ENCODE data around the gene CARMIL1.

CARMIL1 gene

DNA sequence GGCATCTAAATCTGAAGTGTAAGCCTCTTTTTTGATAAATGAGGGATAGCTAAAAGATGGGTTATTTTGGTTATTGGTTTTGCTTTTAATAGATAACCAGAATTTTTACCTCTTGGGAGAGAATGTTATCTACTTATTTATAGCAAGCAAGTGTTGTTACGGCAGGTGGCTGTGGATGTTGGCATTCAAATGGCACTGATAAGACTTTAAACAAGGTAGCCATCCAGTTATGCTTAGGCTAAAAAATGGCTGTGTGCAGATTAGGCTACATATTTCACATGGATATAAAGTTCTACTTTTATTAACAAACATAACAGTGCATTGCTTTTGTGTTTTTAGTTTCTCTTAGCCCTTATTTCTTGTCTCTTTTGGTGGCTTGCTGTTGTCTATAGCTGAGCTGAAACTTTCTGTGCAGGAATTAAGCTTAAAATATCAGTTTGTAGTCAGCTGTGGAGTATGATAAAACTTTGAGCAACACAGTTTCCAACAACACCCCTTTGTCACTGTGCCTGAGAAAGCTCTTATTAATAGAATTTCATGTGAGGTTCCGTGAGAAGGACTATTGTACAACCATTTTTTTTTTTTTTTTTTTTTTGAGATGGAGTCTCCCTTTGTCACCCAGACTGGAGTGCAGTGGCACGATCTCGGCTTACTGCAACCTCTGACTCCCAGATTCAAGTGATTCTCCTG is 28.8 kb downstream of the CARMIL1 start:
- no peak for DNase-seq (ENCODE audit: low read depth, low spot score)

GRCh38 chr6:25309886-25310285 is 30.7 kb downstream of the CARMIL1 start:
- DNase-seq (ENCODE audit: low read depth, low spot score): no peak

- DNase-seq (ENCODE audit: low read depth, low spot score): no peak
These were observed 32.2 kb downstream of the CARMIL1 start for GRCh38 chr6:25311331-25311840.

DNA sequence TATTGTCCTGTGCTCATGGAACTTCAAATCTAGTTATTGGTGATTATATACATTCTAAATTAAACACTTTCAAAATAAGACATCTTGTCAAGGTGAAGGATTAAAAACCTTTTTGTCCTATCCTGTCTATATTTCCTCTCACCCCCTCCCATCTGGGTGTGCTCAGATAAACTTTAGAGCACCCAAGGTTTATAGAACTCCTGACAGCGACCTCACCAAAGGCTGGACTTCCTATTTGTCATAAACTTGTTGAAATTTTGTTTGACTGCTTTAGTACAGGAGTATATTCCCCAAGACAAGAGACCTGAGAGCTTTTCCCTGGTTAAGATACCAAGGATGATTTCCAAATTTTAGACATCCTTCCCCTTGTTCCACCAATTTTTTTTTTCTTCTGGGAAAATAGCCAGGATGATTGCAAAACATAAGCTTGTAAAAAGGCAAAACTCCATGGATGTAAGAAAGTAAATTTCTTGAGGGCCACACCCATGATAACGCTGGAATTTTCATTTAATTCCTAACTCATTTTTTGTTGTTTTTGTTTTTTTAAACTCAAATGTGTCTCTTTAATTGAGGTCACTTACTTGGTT is 33.0 kb downstream of the CARMIL1 start:
- no peak for DNase-seq (ENCODE audit: low read depth, low spot score)

GRCh38 chr6:25312703-25313102 is 33.5 kb downstream of the CARMIL1 start:
- no peak for DNase-seq (ENCODE audit: low read depth, low spot score)

- DNase-seq (ENCODE audit: low read depth, low spot score): no peak
These were observed 35.5 kb downstream of the CARMIL1 start for GRCh38 chr6:25314509-25315175.

- DNase-seq (ENCODE audit: low read depth, low spot score): no peak
These were observed 36.3 kb downstream of the CARMIL1 start for GRCh38 chr6:25315194-25316177.

- no peak for DNase-seq (ENCODE audit: low read depth, low spot score)
These were observed 37.5 kb downstream of the CARMIL1 start for GRCh38 chr6:25316626-25317025.

DNA sequence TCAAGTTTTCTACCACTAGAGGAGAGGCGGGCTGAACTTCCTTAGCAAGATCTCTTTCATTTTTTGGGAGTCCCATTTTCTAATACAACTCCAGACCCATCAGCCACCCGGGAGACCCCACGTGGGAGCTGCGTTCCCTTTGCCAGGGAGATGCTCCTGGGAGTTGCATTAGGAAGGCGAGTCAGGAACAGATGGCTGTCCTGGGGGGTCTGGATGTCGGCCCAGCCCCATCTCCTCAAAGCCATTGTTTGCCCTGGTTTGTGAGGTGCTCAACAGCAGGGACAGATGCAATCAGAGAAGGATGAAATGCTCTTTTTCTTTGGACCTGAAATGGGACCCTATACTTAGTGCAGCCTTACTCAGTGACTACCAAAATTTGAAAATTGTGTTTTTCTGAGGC is 39.4 kb downstream of the CARMIL1 start:
- DNase-seq (ENCODE audit: low read depth, low spot score): no peak

DNA sequence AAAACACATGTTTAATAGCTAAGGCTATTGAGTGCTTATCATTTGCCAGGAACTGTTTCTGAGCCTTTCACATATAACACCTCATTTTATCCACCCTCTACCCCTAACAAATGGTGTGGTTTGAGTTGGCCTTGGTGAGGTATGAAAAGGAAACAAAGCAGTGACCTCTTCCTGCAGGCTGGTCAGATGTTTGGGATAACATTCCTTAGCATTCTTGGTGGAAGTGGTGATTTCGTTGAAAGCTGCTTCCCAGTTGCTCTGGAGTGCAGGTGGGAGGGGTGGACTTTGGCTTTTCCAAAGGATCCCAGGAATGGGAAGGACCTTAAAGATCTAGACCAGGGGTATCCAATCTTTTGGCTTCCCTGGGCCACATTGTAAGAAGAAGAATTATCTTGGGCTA is 41.3 kb downstream of the CARMIL1 start:
- DNase-seq (ENCODE audit: low read depth, low spot score): no peak

DNA sequence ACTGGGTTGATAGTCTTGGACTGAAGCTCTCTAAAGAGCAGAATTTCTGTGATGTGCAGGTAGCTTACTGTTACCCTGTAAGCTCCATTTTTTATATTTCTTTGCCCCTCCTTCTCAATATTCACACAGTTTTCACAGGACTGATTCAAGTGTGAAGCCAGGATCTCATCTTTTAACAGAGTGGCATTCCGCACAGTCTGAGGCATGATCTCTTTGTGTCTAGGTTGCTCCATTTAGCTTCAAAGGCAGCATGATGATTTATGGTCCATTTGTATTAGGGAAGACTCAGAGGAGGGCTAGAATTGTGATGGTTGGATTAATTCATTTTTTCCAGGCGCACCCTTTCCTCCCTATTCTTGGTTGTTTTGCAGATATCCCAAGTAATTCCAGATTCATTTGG is 43.5 kb downstream of the CARMIL1 start:
- no peak for DNase-seq (ENCODE audit: low read depth, low spot score)

DNA sequence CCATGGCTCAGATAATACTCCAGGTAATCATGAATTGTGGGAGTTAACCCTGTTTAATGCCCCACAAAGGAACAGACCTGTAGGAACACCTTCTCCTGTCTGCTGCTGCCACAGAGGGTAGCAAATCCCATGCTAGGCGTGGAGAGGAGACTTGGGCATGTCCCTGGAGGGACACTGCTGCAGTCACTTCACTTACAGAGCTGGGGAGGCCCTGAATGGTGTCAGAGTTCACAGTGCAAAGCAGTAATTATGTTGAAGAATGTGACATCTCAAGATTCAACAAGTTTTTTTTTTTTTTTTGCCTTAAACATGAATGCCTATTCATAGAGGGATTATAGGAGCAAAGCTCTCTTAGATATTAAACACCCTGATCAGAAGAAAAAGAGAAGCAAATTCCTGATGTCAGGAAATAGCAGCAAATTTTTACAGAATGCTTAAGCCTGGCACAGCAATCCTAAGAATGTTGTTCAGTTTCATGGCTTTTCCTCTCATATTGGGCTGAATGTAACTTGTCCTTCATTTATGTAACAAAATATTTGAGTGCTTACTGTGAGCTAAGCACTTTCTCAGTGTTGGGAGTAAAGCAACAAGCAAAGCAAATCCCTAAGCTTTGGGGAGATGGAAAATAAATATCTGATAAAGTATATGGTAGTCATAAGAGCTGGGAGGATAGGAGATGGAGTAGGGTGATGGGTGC is 45.0 kb downstream of the CARMIL1 start:
- no peak for DNase-seq (ENCODE audit: low read depth, low spot score)

GRCh38 chr6:25326126-25326525 is 47.0 kb downstream of the CARMIL1 start:
- DNase-seq (ENCODE audit: low read depth, low spot score): no peak

DNA sequence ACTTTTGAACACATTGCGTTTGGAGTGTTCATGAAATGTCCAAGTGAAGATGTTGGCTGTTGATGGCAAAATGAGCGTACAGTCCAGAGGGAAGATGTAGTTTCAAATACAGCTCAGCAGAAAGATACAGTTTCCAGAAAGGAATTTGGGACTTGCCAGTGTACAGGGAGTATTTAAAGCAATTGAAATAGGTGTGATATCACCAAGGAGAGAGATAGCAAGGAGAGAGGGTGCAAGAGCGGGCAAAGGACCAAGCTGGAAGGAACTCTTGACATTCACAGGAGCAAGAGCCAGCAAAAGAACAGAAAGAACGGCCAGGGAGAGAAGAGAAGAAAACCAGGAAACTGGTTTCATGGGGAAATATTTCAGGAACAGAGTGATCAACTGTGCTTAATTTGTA is 47.8 kb downstream of the CARMIL1 start:
- DNase-seq (ENCODE audit: low read depth, low spot score): no peak

- no peak for DNase-seq (ENCODE audit: low read depth, low spot score)
These were observed 48.3 kb downstream of the CARMIL1 start for GRCh38 chr6:25327432-25327831.

GRCh38 chr6:25329161-25329817 is 50.1 kb downstream of the CARMIL1 start:
- no peak for DNase-seq (ENCODE audit: low read depth, low spot score)

GRCh38 chr6:25329982-25330381 is 50.8 kb downstream of the CARMIL1 start:
- no peak for DNase-seq (ENCODE audit: low read depth, low spot score)

DNA sequence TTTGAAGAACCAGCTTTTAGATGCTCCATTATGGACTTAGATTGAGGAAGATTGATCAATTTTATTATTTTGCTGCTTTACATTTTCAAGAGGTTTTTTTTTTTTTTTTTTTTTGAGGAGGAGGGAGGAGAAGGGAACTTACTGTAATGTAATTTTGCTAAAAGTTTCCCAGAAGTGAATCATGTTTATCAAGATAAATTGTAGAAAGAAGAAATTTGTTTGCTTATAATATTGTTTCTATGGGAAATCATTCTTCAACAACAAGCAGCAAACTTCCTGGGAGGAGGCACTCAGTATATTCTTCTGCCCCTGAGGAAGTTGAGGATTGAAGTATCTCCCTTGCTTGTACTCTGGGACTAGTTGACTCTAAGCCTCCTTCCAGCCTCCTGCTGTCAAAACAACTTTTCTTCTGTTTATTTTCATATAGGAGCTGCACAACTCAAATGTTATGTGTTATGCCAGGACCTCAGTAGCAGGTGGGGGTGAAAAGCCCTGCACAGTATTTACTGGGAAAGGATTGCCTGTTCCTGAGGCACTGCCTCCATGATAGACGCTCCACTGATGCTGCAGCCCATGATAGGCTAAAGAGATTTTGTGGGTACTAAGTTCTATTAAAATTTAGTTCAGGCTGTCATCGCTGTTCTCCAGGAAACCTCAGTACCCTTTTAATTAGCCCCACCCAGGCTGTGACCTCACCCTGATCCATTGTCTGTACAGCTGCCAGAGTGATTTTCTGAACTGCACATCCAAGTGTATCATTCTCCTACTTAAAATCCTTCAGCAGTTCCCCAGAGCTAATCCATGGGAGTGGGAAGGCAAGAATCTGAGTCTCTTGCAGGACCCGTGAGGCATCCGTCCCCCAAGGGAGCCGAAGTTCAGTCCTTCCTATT is 51.9 kb downstream of the CARMIL1 start:
- no peak for DNase-seq (ENCODE audit: low read depth, low spot score)

GRCh38 chr6:25332165-25332564 is 53.0 kb downstream of the CARMIL1 start:
- no peak for DNase-seq (ENCODE audit: low read depth, low spot score)

DNA sequence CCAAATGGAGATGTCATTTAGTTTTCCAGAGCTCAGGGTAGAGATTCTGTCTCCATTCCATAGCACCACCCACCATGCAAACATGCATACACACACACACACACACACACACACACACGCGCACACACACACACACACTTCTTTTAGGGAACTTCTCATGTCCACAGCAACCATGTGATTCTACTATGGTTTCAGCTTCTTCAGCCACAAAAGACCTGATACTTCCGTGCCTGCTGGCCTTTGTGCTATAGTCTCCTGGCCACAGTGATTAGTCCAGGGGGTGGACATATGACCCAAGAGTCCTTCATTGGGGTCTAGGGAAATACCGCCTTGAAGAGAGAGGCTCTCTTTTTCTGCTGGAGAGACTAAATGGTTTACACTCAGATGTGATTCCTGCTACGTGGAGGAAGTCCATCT is 53.5 kb downstream of the CARMIL1 start:
- DNase-seq (ENCODE audit: low read depth, low spot score): no peak

Measured in activated naive CD8-positive, alpha-beta T cell treated with anti-CD3 and anti-CD28 coated beads, Interleukin-2, amount 50 U/mL, for 16 hours (primary cell).